Stomach (tissue), 9 donors: ENCODE results near the gene FGFR4. TPM values are rescaled to one million over a fixed set of nuclear protein-coding genes. Genes with fewer than 3 reads are reported as not detected.

Experiments used
- DNase-seq, 2 donors: peaks; one replicate each; pipeline versions ENCODE4 v3.0.0 to v3.0.0-alpha.2; 2013 to 2019
- H3K27ac ChIP-seq, 5 donors: fragments of 200-600 bp in 4 of 5; sonication (generic) in 4 of 5; one replicate each; pipeline ENCODE4 v1.5.1; 2013 to 2019; ENCODE audit warnings: mild to moderate bottlenecking in 1 of 5, moderate library complexity in 1 of 5
- H3K27me3 ChIP-seq, 3 donors: fragments of 200-600 bp; sonication (generic); one replicate each; pipeline ENCODE4 v1.5.1; 2017 to 2019; ENCODE audit warnings: mixed run types in 1 of 3
- H3K36me3 ChIP-seq, 4 donors: fragments of 200-600 bp; sonication (generic); 1 replicate in 3 of 4; 2 replicates in 1 of 4; pipeline ENCODE4 v1.5.1; 2016 to 2019
- H3K4me1 ChIP-seq, 4 donors: fragments of 200-600 bp; sonication (generic); one replicate each; pipeline ENCODE4 v1.5.1; 2016 to 2019
- H3K4me3 ChIP-seq, 4 donors: fragments of 200-600 bp; sonication (generic) in 3 of 4; one replicate each; pipeline ENCODE4 v1.5.1; 2016 to 2019; ENCODE audit warnings: mild to moderate bottlenecking in 1 of 4
- H3K9me3 ChIP-seq, 4 donors: fragments of 200-600 bp; sonication (generic); one replicate each; pipeline ENCODE4 v1.5.1; 2016 to 2019
- EP300 ChIP-seq: sonication (generic); formaldehyde crosslinking; IDR thresholded peaks from one replicate; pipeline ENCODE4 v1.6.1; 2017; ENCODE audit warnings: antibody characterized with exemption
- POLR2A ChIP-seq, 4 donors: fragments of 450-650 bp; IDR thresholded peaks; one replicate each; pipeline ENCODE4 v1.6.1; 2016; ENCODE audit warnings: antibody characterized with exemption in 4 of 4, control low read depth in 2 of 4, mild to moderate bottlenecking in 1 of 4, moderate library complexity in 1 of 4
- POLR2AphosphoS5 ChIP-seq, 3 donors: sonication (generic); formaldehyde crosslinking; IDR thresholded peaks; one replicate each; pipeline ENCODE4 v1.6.1; 2016; ENCODE audit warnings: antibody characterized with exemption in 3 of 3
- WGBS, 5 donors: extraction: QIAGEN DNeasy Blood & Tissue Kit in 3 of 5; methylation state at CpG; one replicate each; pipeline versions ENCODE4 v1.1.5 to v1.1.7; 2013 to 2018; 5-methylcytosine and 5-hydroxymethylcytosine counted together
- intact Hi-C: fragments of 100-400 bp; cut with DNase I; formaldehyde crosslinking; loops from one replicate; pipeline ENCODE4 v1.15.1; 2023; ENCODE audit warnings: low total_unique reads
- polyA plus RNA-seq, 3 donors: library from polyadenylated mRNA; stranded (reverse); fragments of 200-250 nt; gene quantifications; one replicate each; pipeline ENCODE4 v1.2.3, GENCODE V29; 2013
- total RNA-seq, 5 donors: library from RNA; depleted of rRNA; stranded (reverse); fragments of >200 nt; gene quantifications; one replicate each; pipeline versions ENCODE4 v1.1.0 to v1.2.3, GENCODE V29; 2014 to 2016
- TF ChIP-seq, protein P1 (sequence below), 7 experiments: fragments of 450-650 bp in 4 of 7; fragments of 200-600 bp in 3 of 7; sonication (generic) in 3 of 7; IDR thresholded peaks; one replicate each; pipeline ENCODE4 v1.5.1; 2016 to 2019; ENCODE audit warnings: antibody characterized with exemption in 7 of 7, control low read depth in 2 of 7, mild to moderate bottlenecking in 1 of 7
- donor health status: healthy with polysubstance abuse.
- donor health status: Bipolar disorder and iron deficiency.
- donor health status: healthy.

Gene FGFR4
- total and polyA plus RNA-seq, 8 donors, result 4.1 to 145 (median 13.5) TPM

DNA sequence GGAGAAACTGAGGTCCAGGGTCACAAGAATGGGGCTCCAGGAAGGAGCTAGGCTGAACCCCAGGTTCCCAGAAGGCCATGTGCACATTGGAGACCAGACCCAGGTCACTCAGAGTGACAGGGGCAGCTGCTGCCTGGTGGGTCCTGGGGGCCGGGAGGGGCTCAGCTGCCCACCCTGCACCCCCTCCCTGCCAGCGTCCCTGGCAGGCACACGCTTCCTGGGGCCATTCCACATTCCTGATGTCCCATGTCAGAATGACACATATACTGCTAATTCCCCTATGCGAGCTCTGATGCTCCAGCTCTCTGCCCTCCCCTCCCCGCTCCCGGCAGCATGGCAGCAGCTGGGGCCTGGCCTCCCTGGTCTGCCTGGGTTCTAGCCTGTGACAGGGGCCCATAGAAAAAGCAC is 14.0 kb downstream of the FGFR4 start:
- no peak overlapping the region for H3K4me3 ChIP-seq
- no peaks in the 10 kb centered on the region for H3K36me3 ChIP-seq
- H3K4me1 ChIP-seq, result peaks cover 5 to 24% (median 18%) of the 10 kb centered on the region in 4 donors
- intact Hi-C loops, result no loop called here
- H3K9me3 ChIP-seq, result no peaks in the 10 kb centered on the region
- WGBS, 5 donors, result 40 to 61% (median 51%) methylated on average over 2 to 6 of the region's 6 CpGs
- H3K27ac ChIP-seq, result peak overlapping the region in 1 of 5 donors; percentile 10
- H3K27me3 ChIP-seq, result peaks cover 0 to 25% (median 0%) of the 10 kb centered on the region in 3 donors
- no peak for DNase-seq
- TF ChIP-seq POLR2AphosphoS5 (IDR thresholded peaks at IDR 0.05) (no peak), POLR2A (IDR thresholded peaks at IDR 0.05) (no peak), EP300 (no peak)
- TF ChIP-seq, protein P1, sequence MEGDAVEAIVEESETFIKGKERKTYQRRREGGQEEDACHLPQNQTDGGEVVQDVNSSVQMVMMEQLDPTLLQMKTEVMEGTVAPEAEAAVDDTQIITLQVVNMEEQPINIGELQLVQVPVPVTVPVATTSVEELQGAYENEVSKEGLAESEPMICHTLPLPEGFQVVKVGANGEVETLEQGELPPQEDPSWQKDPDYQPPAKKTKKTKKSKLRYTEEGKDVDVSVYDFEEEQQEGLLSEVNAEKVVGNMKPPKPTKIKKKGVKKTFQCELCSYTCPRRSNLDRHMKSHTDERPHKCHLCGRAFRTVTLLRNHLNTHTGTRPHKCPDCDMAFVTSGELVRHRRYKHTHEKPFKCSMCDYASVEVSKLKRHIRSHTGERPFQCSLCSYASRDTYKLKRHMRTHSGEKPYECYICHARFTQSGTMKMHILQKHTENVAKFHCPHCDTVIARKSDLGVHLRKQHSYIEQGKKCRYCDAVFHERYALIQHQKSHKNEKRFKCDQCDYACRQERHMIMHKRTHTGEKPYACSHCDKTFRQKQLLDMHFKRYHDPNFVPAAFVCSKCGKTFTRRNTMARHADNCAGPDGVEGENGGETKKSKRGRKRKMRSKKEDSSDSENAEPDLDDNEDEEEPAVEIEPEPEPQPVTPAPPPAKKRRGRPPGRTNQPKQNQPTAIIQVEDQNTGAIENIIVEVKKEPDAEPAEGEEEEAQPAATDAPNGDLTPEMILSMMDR (IDR thresholded peaks at IDR 0.05), result no peak

DNA sequence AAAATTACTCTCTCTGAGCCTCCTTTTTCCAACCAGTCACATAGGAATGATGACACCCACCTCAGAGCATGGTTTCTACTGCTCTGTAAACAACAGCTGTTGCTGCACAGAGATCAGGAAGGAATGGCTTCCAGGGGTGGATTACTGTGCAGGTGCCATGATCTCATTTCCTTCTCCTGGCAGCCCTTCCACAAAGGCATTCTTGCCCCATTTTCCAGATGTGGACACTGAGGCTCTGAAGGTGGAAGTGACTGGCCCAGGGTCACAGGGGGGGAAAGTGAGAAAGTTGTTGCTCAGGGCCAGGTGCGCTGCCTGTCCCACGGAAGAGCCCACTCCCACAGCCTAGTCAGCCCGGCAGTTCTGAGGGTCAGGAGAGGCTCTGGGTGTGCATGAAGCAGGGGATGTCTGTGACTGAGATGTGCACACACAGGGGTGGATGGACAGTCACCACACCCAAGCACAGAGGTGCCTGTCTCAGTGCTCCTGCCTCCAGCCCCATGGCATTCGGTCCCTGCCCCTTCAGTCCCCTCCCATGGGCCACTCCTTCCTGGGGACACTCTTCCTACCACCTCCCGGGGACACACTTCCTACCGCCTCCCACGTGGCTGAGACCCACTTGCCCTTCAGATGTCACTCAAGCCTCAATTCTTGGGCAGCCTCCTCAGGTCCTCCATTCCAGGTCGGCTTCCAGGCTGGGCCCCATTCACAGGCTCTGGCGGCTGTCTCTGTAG is 17.0 kb downstream of the FGFR4 start:
- H3K27ac ChIP-seq, result no peak overlapping the region
- no peak for DNase-seq
- peaks cover 0 to 25% (median 0%) of the 10 kb centered on the region in 3 donors for H3K27me3 ChIP-seq
- TF ChIP-seq, protein P1 (IDR thresholded peaks at IDR 0.05), result no peak
- no peak for TF ChIP-seq POLR2AphosphoS5 (IDR thresholded peaks at IDR 0.05)
- H3K9me3 ChIP-seq, result no peaks in the 10 kb centered on the region
- no peaks in the 10 kb centered on the region for H3K36me3 ChIP-seq
- WGBS, 5 donors, result 58 to 79% (median 67%) methylated on average over 9 of the region's 9 CpGs
- H3K4me1 ChIP-seq, result peaks cover 0 to 7% (median 4%) of the 10 kb centered on the region in 4 donors
- no peak overlapping the region for H3K4me3 ChIP-seq
- intact Hi-C loops, result no loop called here

- no peak for DNase-seq
- intact Hi-C loops, result no loop called here
- H3K27ac ChIP-seq, result no peak overlapping the region
- H3K36me3 ChIP-seq, result no peaks in the 10 kb centered on the region
- H3K27me3 ChIP-seq, result peaks cover 0 to 21% (median 0%) of the 10 kb centered on the region in 3 donors
- H3K9me3 ChIP-seq, result no peaks in the 10 kb centered on the region
- no peak overlapping the region for H3K4me3 ChIP-seq
- H3K4me1 ChIP-seq, result peaks cover 0 to 12% (median 2%) of the 10 kb centered on the region in 4 donors
- WGBS, 5 donors, result 73 to 82% (median 78%) methylated on average over 20 to 24 of the region's 24 CpGs
- TF ChIP-seq EP300 (no peak), POLR2A (IDR thresholded peaks at IDR 0.05) (no peak), POLR2AphosphoS5 (IDR thresholded peaks at IDR 0.05) (no peak)
- TF ChIP-seq, protein P1 (IDR thresholded peaks at IDR 0.05), result no peak
Observed at GRCh38 chr5:177105691-177106476, 19.2 kb downstream of the FGFR4 start.

GRCh38 chr5:177107159-177107558 is 20.4 kb downstream of the FGFR4 start:
- Histone ChIP-seq H3K27ac (no peak overlapping the region), H3K36me3 (no peaks in the 10 kb centered on the region), H3K4me1 (peaks cover 0 to 20% (median 8%) of the 10 kb centered on the region in 4 donors), H3K27me3 (peaks cover 0 to 14% (median 0%) of the 10 kb centered on the region in 3 donors), H3K4me3 (no peak overlapping the region), H3K9me3 (no peaks in the 10 kb centered on the region)
- TF ChIP-seq, protein P1 (IDR thresholded peaks at IDR 0.05), result no peak
- TF ChIP-seq EP300 (no peak), POLR2A (IDR thresholded peaks at IDR 0.05) (no peak), POLR2AphosphoS5 (IDR thresholded peaks at IDR 0.05) (no peak)
- 46 to 78% (median 69%) methylated on average over 4 of the region's 4 CpGs for WGBS, 5 donors
- intact Hi-C loops, result no loop called here
- DNase-seq, result no peak
